Prostate gland (tissue), 2 donors: ENCODE results near the gene FAM107B.

Experiments
- POLR2A ChIP-seq: fragments of 450-650 bp; IDR thresholded peaks from one replicate; pipeline ENCODE4 v1.6.1; 2016; ENCODE audit warnings: antibody characterized with exemption, mild to moderate bottlenecking
- TF ChIP-seq, protein P1 (sequence below), 4 experiments: fragments of 200-600 bp in 2 of 4; fragments of 450-650 bp in 2 of 4; sonication (generic) in 2 of 4; IDR thresholded peaks; 1 replicate in 3 of 4; 2 replicates in 1 of 4; pipeline ENCODE4 v1.5.1; 2016 to 2019; ENCODE audit warnings: antibody characterized with exemption in 4 of 4, mild to moderate bottlenecking in 2 of 4, moderate library complexity in 2 of 4

DNA sequence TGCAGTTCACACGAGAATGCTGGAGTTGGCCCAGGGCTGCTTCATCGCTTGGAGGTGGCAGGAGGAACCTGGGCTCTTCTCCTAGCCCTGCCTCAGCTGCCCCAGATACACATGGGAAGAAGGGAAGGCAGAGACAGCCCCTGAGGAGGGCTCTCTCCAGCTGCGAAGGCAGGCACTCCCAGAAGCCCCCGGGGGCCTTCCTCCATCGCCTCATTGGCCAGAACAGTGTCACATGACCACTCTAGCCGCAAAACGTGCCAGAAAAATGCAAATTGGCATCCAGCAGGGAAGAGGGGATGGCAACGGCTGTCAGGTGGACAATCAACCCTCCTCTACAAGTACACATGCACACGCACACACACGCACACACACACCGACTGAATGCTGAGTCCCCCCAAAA, 226.2 kb downstream of the FAM107B start:
- TF ChIP-seq, protein P1, sequence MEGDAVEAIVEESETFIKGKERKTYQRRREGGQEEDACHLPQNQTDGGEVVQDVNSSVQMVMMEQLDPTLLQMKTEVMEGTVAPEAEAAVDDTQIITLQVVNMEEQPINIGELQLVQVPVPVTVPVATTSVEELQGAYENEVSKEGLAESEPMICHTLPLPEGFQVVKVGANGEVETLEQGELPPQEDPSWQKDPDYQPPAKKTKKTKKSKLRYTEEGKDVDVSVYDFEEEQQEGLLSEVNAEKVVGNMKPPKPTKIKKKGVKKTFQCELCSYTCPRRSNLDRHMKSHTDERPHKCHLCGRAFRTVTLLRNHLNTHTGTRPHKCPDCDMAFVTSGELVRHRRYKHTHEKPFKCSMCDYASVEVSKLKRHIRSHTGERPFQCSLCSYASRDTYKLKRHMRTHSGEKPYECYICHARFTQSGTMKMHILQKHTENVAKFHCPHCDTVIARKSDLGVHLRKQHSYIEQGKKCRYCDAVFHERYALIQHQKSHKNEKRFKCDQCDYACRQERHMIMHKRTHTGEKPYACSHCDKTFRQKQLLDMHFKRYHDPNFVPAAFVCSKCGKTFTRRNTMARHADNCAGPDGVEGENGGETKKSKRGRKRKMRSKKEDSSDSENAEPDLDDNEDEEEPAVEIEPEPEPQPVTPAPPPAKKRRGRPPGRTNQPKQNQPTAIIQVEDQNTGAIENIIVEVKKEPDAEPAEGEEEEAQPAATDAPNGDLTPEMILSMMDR (IDR thresholded peaks at IDR 0.05) = no peak
- no peak for TF ChIP-seq POLR2A
